GM18498 (cell line): Measurements from ENCODE around the gene RAB6A.
A peak's percentile ranks its signal among the peaks of the same experiment; 100 is the strongest.

Experiments used
- ATAC-seq: cut with Tn5 transposase; IDR thresholded peaks from one replicate; pipeline ENCODE4 v1.9.1; 2021; ENCODE audit warnings: mild to moderate bottlenecking, moderate library complexity; ENCODE audit not compliant: unreplicated experiment

The RAB6A gene

GRCh38 chr11:73659961-73660360 is 100.9 kb downstream of the RAB6A start:
- ATAC-seq = no peak

DNA sequence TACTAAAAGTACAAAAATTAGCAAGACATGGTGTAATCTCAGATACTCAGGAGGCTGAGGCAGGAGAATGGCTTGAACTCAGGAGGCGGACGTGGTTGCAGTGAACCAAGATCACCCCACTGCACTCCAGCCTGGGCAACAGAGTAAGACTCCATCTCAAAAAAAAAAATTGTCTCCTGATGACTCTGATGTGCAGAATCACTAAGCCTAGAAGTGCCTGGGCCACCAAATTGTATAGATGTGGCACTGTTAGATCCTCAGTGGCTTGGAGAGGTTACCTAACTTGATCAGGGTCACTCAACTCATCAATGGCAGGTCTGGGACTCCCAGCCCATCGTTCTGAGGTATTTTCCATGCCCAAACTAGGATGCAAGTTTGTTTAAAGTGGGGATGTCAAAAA is 103.9 kb downstream of the RAB6A start:
- no peak for ATAC-seq

GRCh38 chr11:73655686-73656085 is 105.2 kb downstream of the RAB6A start:
- no peak for ATAC-seq

DNA sequence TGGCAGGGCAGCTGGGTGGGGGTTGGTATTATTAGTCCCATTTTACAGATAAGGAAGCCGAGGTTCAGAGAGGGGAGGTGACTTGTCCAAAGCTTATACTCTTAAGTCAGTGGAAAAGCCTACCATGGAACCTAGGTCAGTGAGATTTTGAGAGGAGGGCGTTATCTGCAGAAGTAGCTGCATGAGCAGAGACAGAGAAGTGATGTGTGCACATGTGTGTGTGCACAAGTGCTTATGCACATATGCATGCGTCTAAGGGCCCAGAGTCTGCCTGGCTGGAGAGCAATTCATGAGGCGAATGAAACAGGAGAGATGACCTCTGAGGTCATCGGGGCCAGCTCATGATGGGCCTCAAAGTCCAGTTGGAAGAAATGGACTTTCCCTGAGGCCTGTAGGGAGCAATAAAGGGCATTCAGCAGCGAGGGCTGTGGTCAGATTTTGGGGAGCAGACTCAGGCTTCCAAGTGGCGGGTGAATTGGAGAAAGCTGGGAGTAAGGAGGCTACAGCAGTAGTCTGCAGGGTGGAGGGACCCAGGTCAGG is 106.3 kb downstream of the RAB6A start:
- ATAC-seq = no peak

DNA sequence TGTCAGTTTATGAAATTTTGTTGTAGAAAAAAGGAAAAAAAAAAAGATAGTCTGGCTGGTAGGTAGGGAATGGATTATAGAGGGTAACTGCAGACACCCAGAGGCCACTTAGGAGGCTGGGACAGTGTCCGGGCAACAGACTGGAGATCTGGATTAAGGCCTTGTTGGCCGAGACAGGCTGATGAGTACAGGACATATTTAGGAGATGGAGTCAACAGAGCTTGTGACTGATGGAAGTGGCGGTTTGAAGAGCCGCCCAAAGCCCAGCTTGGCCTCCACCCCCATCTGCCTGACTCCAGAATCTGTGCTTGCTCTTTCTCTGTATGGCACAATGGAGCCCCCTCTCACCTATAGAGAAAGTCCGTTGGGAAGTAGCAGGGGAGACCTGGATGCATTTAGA is 106.9 kb downstream of the RAB6A start:
- ATAC-seq = no peak

- ATAC-seq = no peak
These were observed 107.9 kb downstream of the RAB6A start for GRCh38 chr11:73652856-73653559.

GRCh38 chr11:73652046-73652730 is 108.7 kb downstream of the RAB6A start:
- ATAC-seq = no peak

DNA sequence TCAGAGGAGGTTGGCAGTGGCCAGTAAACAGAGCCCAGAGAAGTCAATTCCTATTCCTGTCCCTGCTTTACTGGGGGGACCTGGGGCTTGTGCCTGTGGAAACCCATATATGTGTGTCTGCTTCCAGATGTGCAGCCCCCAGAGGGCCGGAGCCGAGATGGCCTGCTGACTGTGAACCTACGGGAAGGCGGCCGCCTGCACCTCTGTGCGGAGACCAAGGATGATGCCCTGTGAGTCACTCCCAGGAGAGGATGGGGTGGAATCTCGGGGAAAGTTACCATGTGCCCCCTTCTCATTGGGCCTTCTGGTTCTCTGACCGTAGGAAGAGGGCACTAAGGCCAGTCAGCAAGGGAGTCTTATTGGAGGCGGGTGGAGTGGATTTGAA is 109.2 kb downstream of the RAB6A start:
- no peak for ATAC-seq

DNA sequence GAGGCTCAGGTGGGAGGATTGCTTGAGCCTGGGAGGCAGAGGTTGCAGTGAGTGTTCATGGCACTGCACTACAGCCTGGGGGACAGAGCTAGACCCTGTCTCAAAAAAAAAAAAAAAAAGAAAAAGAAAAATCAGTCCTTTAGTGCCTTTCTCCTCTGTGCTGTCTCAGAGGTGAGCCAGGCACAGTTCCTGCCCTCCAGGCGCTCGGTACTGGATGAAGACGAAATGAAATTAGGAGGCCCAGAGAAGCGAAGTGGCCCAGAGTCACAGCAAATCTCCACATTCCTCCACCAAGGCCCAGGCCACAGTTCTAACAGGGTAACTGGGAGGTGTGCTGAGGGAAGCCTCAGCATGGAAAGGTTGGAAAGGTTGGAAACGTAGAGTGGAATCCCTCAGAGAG is 109.6 kb downstream of the RAB6A start:
- no peak for ATAC-seq

DNA sequence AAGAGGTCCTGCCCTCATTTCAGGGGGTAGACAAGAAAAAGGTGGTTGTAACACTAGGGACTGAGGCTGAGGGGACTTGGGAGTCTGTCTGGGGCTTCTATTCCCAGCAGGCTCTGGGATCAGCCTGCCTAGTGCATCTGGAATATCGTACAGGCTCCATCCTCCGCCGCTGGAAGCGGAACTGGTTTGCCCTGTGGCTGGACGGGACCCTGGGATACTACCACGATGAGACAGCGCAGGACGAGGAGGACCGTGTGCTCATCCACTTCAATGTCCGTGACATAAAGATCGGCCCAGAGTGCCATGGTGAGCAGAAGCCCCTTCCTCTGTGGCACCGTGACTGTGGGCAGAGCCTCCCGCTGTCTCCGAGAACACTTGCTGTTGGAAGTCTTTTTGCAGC is 110.5 kb downstream of the RAB6A start:
- ATAC-seq = no peak

- no peak for ATAC-seq
These were observed 111.7 kb downstream of the RAB6A start for GRCh38 chr11:73649206-73649605.

DNA sequence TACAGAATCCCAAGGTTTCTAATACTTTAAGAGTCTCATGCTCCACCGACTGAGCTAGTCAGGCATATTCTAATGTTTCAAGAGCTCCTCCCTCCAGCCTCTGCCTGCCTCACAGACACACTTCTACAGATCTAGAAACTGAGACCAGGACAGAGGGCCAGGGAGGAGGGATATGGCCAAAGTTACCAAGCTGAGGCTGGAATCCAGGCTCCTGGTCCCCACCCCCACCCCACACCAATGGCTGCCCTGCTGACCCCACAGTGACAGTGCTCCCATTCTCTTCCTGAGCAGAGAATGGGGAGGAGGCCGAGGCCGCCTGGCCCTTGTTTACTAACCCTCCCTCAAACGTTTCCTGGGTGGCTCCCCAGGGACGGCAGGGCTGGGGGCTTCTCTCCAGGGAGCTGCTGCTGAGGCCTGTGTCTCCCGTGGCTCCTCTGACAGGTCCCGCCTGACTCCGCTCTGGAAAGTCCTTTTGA is 112.3 kb downstream of the RAB6A start:
- ATAC-seq = no peak

- ATAC-seq = no peak
These were observed 112.8 kb downstream of the RAB6A start for GRCh38 chr11:73648121-73648520.

- ATAC-seq = peak; percentile 92
These were observed 113.3 kb downstream of the RAB6A start for GRCh38 chr11:73647459-73648100.

DNA sequence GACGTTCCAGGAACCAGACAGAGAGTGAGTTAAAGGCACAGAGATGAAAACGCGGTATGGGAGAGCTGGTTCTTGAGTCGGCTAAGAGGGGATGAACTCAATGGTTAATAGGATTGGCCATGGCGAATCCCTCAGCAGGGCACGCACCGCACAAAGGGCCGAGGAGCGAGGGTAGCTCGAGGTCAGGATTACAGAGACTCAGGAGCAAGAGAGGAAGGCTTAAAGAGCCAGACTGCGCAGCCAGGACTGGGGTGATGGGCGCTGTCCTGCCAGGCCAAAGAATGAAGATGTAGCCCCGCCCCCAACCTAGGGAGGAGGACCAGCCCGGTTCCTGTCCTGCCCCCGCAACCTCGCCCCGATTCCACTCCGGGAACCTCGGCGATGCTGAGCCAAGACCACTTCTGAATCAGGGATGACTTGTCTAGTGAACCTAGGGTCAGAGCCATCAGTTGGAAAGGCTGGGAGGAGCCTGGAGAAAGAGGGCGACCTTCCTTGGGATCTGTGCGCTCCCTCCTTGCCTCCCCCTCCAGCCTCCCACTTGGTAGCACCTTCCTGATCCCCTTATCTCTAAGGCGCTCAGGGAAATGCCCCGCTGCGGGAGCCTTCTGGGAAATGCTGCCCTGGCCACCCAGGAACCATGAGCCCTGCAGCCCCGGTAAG is 114.8 kb downstream of the RAB6A start, which contains the start of gene PLEKHB1:
PLEKHB1 (plus strand) TSS at position 610 of the 660 bp plus-strand sequence; CDS start at position 638, 28 bp downstream.
- ATAC-seq = no peak

DNA sequence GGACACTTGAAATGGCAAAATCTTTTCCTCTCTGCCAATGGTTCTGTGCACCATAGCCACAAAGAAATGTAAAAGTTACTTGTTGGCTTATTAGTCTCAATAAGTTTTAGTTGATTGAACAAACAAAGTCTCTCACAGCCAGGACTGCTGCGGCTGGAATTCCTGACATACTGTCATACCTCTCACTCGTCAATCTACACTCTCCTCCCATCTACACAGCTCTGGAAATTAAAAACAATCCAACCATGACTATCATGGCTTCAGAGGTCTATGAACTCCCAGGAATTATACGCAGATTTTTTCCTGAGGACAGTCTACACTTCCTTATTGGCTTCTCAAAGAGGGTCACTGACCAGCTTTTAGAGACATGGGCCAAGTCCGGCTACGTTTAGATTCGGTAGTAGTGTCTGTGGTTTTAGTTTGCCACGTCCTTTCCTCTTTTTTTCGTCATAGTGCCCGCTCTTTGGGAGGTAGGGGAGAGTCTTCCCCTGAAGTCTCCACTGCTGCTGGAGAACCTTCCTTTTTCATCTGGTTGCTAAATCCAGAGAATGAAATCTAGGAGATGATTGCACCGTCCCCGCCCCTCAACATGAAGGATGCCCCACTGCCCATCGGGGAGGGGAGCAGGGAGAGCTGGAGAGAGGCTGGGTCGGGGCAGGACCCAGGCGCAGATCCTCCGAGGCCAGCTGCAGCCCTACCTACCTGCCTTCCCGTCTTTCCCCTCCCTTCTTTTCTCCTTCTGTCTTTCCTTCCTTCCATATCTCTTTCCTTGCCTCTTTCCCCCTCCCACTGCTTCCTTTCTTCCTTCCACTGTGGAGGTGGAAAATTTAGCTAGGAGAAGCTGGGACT is 115.5 kb downstream of the RAB6A start:
- ATAC-seq = no peak

DNA sequence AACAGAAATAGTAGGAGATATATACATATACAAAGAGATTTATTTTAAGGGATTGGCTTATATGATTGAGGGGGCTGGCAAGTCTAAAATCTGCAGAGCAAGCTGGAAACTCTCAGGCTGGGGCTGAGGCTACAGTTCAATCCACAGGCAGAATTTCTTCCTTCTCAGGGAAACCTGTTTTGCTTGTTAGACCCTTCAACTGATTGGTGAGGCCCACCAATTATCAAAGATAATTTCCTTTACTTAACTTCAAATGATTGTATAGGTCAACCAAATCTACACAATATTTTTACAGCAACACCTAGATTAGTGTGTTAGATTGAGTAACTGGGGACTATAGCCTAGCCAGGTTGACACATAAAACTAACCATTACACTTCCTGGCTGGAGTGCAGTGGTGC is 119.2 kb downstream of the RAB6A start:
- ATAC-seq = no peak

DNA sequence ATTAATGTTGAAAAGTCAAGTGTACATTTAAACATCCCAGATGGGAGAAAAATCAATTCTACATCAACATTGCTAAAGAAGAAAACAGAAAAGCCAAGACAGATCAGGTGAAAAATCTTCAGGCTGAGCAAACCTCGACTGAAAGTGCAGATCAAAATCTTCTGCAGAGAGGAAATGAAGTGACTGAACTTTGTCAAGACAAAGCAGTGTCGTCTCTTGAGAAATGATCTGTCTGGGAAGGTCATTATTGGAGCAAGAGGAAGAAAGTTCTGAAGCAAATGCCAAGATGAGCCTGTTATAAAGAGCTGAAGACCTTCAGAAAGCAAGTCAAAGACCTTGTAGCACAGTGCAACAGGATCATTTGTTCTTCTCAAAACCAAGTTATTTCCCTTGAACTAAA is 120.3 kb downstream of the RAB6A start:
- no peak for ATAC-seq

GRCh38 chr11:73637012-73637411 is 123.9 kb downstream of the RAB6A start:
- ATAC-seq = no peak

- no peak for ATAC-seq
These were observed 124.6 kb downstream of the RAB6A start for GRCh38 chr11:73636249-73636648.
